Right lobe of liver (tissue), 6 donors: ENCODE data around the gene ADAM17. TPM values are rescaled to one million over a fixed set of nuclear protein-coding genes. Genes with fewer than 3 reads are reported as not detected.

Experiments used
- ATAC-seq, 4 donors: fragments of 200-7000 bp; cut with Tn5 transposase; one replicate each; pipeline ENCODE4 v1.9.1; 2020; ENCODE audit warnings: mild to moderate bottlenecking in 4 of 4, moderate library complexity in 4 of 4
- DNase-seq, 3 donors: peaks; one replicate each; pipeline ENCODE4 v3.0.0-alpha.2; 2020
- H3K27ac ChIP-seq, 3 donors: fragments of 200-600 bp; one replicate each; pipeline ENCODE4 v1.8.0; 2022
- H3K27me3 ChIP-seq, 2 donors: fragments of 200-600 bp; one replicate each; pipeline ENCODE4 v1.8.0; 2022
- H3K36me3 ChIP-seq, 4 donors: fragments of 200-600 bp; sonication (generic) in 1 of 4; one replicate each; pipeline versions ENCODE4 v1.5.1 to v1.8.0; 2017 to 2022; ENCODE audit warnings: control low read depth in 1 of 4
- H3K4me1 ChIP-seq, 4 donors: fragments of 200-600 bp; sonication (generic) in 1 of 4; one replicate each; pipeline versions ENCODE4 v1.5.1 to v1.8.0; 2017 to 2022; ENCODE audit warnings: control low read depth in 1 of 4
- H3K4me3 ChIP-seq, 3 donors: fragments of 200-600 bp; one replicate each; pipeline ENCODE4 v1.8.0; 2022
- H3K9me3 ChIP-seq, 4 donors: fragments of 200-600 bp; sonication (generic) in 1 of 4; one replicate each; pipeline versions ENCODE4 v1.5.1 to v1.8.0; 2017 to 2022; ENCODE audit warnings: control low read depth in 1 of 4
- POLR2A ChIP-seq: fragments of 450-650 bp; IDR thresholded peaks from one replicate; pipeline ENCODE4 v1.6.1; 2017; ENCODE audit warnings: antibody characterized with exemption, mild to moderate bottlenecking
- WGBS: methylation state at CpG from one replicate; pipeline ENCODE4 v1.1.6; 2018; ENCODE audit warnings: low coverage, low lambda C conversion rate; ENCODE audit not compliant: insufficient coverage; ENCODE audit errors: missing lambda C conversion rate; 5-methylcytosine and 5-hydroxymethylcytosine counted together
- intact Hi-C, 2 donors: fragments of 100-400 bp; cut with DNase I; formaldehyde crosslinking; loops; one replicate each; pipeline versions ENCODE4 v1.11.2 to v1.14.1; 2022
- total RNA-seq, 6 experiments: library from RNA; depleted of rRNA in 2 of 6; stranded (reverse); fragments of >200 nt in 2 of 6; fragmentation: NEBNext Ultra II Directional in 3 of 6; extraction: Animal tissue kit (Norgen Biotek cat#: 25700) in 3 of 6; gene quantifications; one replicate each; pipeline versions ENCODE4 v1.1.0 to v1.2.4, GENCODE V29; 2016 to 2023
- TF ChIP-seq, protein P1 (sequence below), 4 donors: fragments of 200-600 bp in 3 of 4; fragments of 450-650 bp in 1 of 4; IDR thresholded peaks; one replicate each; pipeline versions ENCODE4 v1.5.1 to v1.8.0; 2016 to 2022; ENCODE audit warnings: antibody characterized with exemption in 4 of 4, mild to moderate bottlenecking in 2 of 4
- donor health status: DM: no; HTN: yes; CAD: no.
- donor health status: DM: no; HTN: no; CAD: no.
- donor health status: DM: no; HTN: no; CAD: no.
- donor health status: DM: no; HTN: yes; CAD: no.
- donor health status: DM: no; HTN: yes; CAD: no.

The ADAM17 gene
- total RNA-seq, 6 experiments from 2014 or later = 5.1 to 11.7 (median 6.6) TPM

DNA sequence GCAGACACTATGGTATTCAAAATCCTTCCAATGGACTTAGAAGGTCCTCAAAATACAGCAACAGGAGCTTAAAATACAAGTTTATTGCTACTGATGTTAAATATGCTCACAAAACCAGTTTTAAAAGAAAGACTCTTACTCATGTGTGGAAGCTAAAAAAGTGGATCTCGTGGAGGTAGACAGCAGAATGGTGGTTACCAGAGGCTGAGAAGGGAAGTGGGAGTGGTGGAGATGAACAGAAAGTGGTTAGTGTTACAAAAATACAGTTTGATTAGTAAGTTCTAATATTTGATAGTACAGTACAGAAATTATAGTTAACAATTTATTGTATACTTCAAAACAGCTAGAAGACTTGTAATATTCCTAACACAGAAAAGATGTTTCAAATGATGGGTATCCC lies 12.1 kb downstream of the ADAM17 start:
- Histone ChIP-seq H3K27me3 (no peaks in the 10 kb centered on the region), H3K4me1 (peaks cover 0 to 15% (median 4%) of the 10 kb centered on the region in 4 donors), H3K4me3 (no peak overlapping the region), H3K36me3 (no peaks in the 10 kb centered on the region), H3K9me3 (no peaks in the 10 kb centered on the region), H3K27ac (no peak overlapping the region)
- TF ChIP-seq, protein P1, sequence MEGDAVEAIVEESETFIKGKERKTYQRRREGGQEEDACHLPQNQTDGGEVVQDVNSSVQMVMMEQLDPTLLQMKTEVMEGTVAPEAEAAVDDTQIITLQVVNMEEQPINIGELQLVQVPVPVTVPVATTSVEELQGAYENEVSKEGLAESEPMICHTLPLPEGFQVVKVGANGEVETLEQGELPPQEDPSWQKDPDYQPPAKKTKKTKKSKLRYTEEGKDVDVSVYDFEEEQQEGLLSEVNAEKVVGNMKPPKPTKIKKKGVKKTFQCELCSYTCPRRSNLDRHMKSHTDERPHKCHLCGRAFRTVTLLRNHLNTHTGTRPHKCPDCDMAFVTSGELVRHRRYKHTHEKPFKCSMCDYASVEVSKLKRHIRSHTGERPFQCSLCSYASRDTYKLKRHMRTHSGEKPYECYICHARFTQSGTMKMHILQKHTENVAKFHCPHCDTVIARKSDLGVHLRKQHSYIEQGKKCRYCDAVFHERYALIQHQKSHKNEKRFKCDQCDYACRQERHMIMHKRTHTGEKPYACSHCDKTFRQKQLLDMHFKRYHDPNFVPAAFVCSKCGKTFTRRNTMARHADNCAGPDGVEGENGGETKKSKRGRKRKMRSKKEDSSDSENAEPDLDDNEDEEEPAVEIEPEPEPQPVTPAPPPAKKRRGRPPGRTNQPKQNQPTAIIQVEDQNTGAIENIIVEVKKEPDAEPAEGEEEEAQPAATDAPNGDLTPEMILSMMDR (IDR thresholded peaks at IDR 0.05) = no peak
- TF ChIP-seq POLR2A = no peak
- 33% methylated on average over 1 of the region's 1 CpG for WGBS
- DNase-seq (no peak), ATAC-seq (no peak)
- intact Hi-C loops = no loop called here

DNA sequence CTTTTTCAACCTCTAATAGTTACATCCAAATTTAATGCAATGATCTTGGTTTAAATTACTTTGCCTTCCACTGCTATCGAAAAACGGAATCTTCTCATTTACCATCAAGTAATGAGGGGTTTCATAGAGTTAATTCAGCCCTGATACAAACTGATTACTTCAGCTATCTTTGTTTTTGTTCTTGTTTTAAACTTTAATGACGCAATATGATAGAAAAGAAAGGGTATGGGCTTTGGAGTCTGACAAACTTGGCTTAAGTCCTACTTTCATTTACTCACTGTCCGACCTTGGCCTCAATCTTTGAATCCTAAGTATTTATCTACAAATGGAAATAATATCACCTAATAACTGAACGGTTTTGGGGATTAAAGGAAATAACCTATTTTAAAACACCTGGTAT lies 16.1 kb downstream of the ADAM17 start:
- intact Hi-C loops = no loop called here
- DNase-seq (no peak), ATAC-seq (peak; percentile 80 to 89 (median 87))
- Histone ChIP-seq H3K9me3 (no peaks in the 10 kb centered on the region), H3K27ac (peak overlapping the region; percentile 40 to 64 (median 50)), H3K4me1 (peaks cover 0 to 9% (median 4%) of the 10 kb centered on the region in 4 donors), H3K27me3 (no peaks in the 10 kb centered on the region), H3K36me3 (no peaks in the 10 kb centered on the region), H3K4me3 (no peak overlapping the region)
- no peak for TF ChIP-seq POLR2A
- TF ChIP-seq, protein P1 (IDR thresholded peaks at IDR 0.05) = no peak
- 22% methylated on average over 5 of the region's 5 CpGs for WGBS

DNA sequence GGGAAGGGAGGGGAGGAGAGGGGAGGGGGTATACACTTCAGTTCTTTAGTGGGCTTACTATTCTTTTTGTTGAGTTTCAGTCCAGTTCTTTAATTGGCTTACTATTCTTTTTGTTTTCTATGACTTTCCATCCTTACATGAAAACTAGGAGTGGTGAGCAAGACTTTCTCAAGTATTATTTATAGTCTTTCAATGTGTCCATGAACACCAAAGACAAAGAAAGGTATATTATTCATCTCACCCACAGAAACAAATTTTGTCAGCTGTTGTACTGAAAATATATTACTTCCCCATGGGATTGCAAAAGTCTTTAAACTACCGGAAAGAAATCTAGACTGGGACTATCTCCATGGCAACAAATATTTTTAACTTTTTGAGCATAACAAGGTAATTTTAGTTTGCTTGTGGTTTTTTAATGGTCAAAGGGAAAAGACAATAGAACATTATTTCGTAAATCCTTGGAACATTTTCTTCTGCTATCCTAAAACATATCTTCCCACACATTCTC lies 17.6 kb downstream of the ADAM17 start:
- Histone ChIP-seq H3K36me3 (no peaks in the 10 kb centered on the region), H3K27me3 (no peaks in the 10 kb centered on the region), H3K4me1 (peaks cover 0 to 9% (median 4%) of the 10 kb centered on the region in 4 donors), H3K9me3 (no peaks in the 10 kb centered on the region), H3K4me3 (no peak overlapping the region), H3K27ac (no peak overlapping the region)
- intact Hi-C loops = no loop called here
- DNase-seq (no peak), ATAC-seq (peak in 3 of 4 donors; percentile 22 to 42 (median 41))
- 52% methylated on average over 2 of the region's 2 CpGs for WGBS
- TF ChIP-seq, protein P1 (IDR thresholded peaks at IDR 0.05) = no peak
- no peak for TF ChIP-seq POLR2A

DNA sequence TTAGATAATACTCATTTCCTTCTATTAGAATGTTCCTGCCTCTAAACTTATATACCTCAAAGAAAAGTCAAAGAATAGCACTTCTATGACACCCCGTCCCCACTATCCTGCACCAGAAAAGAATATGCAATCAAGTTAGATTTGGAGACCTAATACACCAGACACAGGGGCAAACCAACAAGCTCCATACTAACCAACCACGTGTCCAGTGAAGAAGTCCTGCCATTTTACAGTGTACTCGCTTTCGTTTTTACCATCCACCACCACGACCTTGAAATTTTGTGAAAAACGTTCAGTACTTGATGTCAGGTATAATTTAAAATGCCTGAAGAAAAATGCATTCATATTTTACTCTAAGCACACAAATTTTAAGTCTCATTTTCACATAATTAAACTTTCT lies 19.1 kb downstream of the ADAM17 start:
- no peak overlapping the region for H3K27ac ChIP-seq
- intact Hi-C loops = no loop called here
- no peak for ATAC-seq
- H3K27me3 ChIP-seq = no peaks in the 10 kb centered on the region
- WGBS = 91% methylated on average over 6 of the region's 6 CpGs
- no peaks in the 10 kb centered on the region for H3K9me3 ChIP-seq
- TF ChIP-seq, protein P1 (IDR thresholded peaks at IDR 0.05) = no peak
- TF ChIP-seq POLR2A = no peak
- no peak overlapping the region for H3K4me3 ChIP-seq
- DNase-seq = no peak
- peaks cover 0 to 9% (median 4%) of the 10 kb centered on the region in 4 donors for H3K4me1 ChIP-seq
- H3K36me3 ChIP-seq = no peaks in the 10 kb centered on the region

DNA sequence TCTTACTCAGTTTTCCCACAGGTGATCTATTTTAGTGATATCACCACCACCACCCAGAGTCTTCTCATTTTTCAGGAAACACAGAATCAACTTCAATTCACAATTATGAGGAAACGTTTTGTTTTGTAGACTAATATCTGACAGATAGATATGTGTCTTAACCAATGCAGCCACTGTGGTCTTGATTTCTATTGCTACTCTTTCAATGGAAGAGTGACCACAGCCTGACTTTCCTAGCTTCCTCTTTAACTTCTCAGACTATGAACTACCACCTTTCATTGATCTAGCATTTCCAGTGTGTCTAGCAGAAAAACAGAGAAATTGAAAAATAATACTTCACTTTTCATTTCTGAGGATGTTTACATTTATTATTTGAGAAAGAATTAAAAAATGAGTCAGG lies 20.5 kb downstream of the ADAM17 start:
- Histone ChIP-seq H3K27me3 (no peaks in the 10 kb centered on the region), H3K4me1 (peaks cover 0 to 9% (median 4%) of the 10 kb centered on the region in 4 donors), H3K27ac (no peak overlapping the region), H3K4me3 (no peak overlapping the region), H3K36me3 (no peaks in the 10 kb centered on the region), H3K9me3 (no peaks in the 10 kb centered on the region)
- no peak for TF ChIP-seq POLR2A
- TF ChIP-seq, protein P1 (IDR thresholded peaks at IDR 0.05) = no peak
- intact Hi-C loops = no loop called here
- 33% methylated on average over 1 of the region's 1 CpG for WGBS
- DNase-seq (no peak), ATAC-seq (no peak)
